SK-N-SH (cell line): ENCODE measurements around the gene GPR39. TPM values are rescaled to one million over a fixed set of nuclear protein-coding genes. Genes with fewer than 3 reads are reported as not detected.

ENCODE experiments used
- CTCF ChIA-PET: fragments of 300-600, 350-600 bp; formaldehyde crosslinking; extraction: SDS; loops from one replicate; lab custom pipeline; 2021; lab: Yijun Ruan, JAX
- POLR2A ChIA-PET: fragments of 350-600 bp; sonication (Branson Sonifier 250); formaldehyde crosslinking; extraction: SDS; loops from one replicate; lab custom pipeline; 2020; ENCODE audit warnings: antibody characterized with exemption, inconsistent platforms; lab: Yijun Ruan, JAX
- DNase-seq: peaks from one replicate; pipeline ENCODE4 v3.0.0; 2012
- H2AFZ ChIP-seq: fragments of 200-600 bp; sonication (generic); 2 replicates; pipeline ENCODE4 v1.8.1; 2016; ENCODE audit warnings: antibody characterized with exemption, mild to moderate bottlenecking, low read depth
- H3F3A ChIP-seq: fragments of 200-600 bp; sonication (generic); replicated peaks from 2 replicates; pipeline ENCODE3; 2016; ENCODE audit warnings: antibody characterized with exemption, mild to moderate bottlenecking; ENCODE audit not compliant: insufficient read depth
- H3K27ac ChIP-seq, 2 experiments: fragments of 200-500 bp in 1 of 2; fragments of 200-600 bp in 1 of 2; sonication (Bioruptor generic) in 1 of 2; sonication (generic), shearing (Covaris generic) in 1 of 2; 2 replicates each; pipeline versions ENCODE4 v1.5.1 to v1.6.1; 2014 to 2016; ENCODE audit warnings: low read depth in 2 of 2, inconsistent platforms in 1 of 2, low read length in 1 of 2, mild to moderate bottlenecking in 1 of 2, mixed read lengths in 1 of 2
- H3K27me3 ChIP-seq: fragments of 200-600 bp; sonication (generic), shearing (Covaris generic); 2 replicates; pipeline ENCODE4 v1.6.1; 2016; ENCODE audit warnings: mixed run types; ENCODE audit not compliant: insufficient read depth
- H3K36me3 ChIP-seq, 2 experiments: fragments of 200-500 bp in 1 of 2; fragments of 200-600 bp in 1 of 2; sonication (Bioruptor generic) in 1 of 2; sonication (generic) in 1 of 2; replicated peaks in 1 of 2; 2 replicates each; pipeline versions ENCODE3 to v1.5.1; 2014 to 2016; ENCODE audit warnings: low read length in 1 of 2, mild to moderate bottlenecking in 1 of 2; ENCODE audit not compliant: insufficient read depth in 2 of 2, control insufficient read depth in 1 of 2
- H3K4me1 ChIP-seq, 2 experiments: fragments of 200-500 bp in 1 of 2; fragments of 200-600 bp in 1 of 2; sonication (Bioruptor generic) in 1 of 2; sonication (generic), shearing (Covaris generic) in 1 of 2; 2 replicates each; pipeline versions ENCODE4 v1.5.1 to v1.6.1; 2014 to 2016; ENCODE audit warnings: low read depth in 1 of 2, low read length in 1 of 2, mixed run types in 1 of 2; ENCODE audit not compliant: insufficient read depth in 2 of 2, control insufficient read depth in 1 of 2
- H3K4me2 ChIP-seq: fragments of 200-600 bp; sonication (generic), shearing (Covaris generic); 2 replicates; pipeline ENCODE4 v1.6.1; 2017; ENCODE audit warnings: mixed run types
- H3K4me3 ChIP-seq, 2 experiments: fragments of 200-500 bp in 1 of 2; fragments of 200-600 bp in 1 of 2; sonication (Bioruptor generic) in 1 of 2; sonication (generic), shearing (Covaris generic) in 1 of 2; 2 replicates each; pipeline versions ENCODE4 v1.5.1 to v1.8.1; 2014 to 2016; ENCODE audit warnings: low read depth in 2 of 2, inconsistent platforms in 1 of 2, low read length in 1 of 2, mild to moderate bottlenecking in 1 of 2, mixed read lengths in 1 of 2, moderate library complexity in 1 of 2
- H3K79me2 ChIP-seq: fragments of 200-600 bp; sonication (generic); 2 replicates; pipeline ENCODE4 v1.8.1; 2017; ENCODE audit warnings: mild to moderate bottlenecking; ENCODE audit not compliant: insufficient read depth
- H3K9ac ChIP-seq: fragments of 200-600 bp; sonication (generic); 2 replicates; pipeline ENCODE4 v1.6.1; 2017; ENCODE audit warnings: mixed run types
- H3K9me2 ChIP-seq: fragments of 200-600 bp; sonication (generic); 2 replicates; pipeline ENCODE4 v1.6.1; 2017; ENCODE audit warnings: mixed run types
- H3K9me3 ChIP-seq: fragments of 200-600 bp; sonication (generic); 2 replicates; pipeline ENCODE4 v1.6.1; 2017; ENCODE audit warnings: mixed run types, mild to moderate bottlenecking, moderate library complexity
- H4K20me1 ChIP-seq: fragments of 200-600 bp; sonication (generic); 2 replicates; pipeline ENCODE4 v1.6.1; 2017; ENCODE audit warnings: mild to moderate bottlenecking, mixed run types; ENCODE audit not compliant: insufficient read depth
- CTCF ChIP-seq: fragments of 200-600 bp; sonication (generic); IDR thresholded peaks from 2 replicates; pipeline ENCODE4 v1.6.1; 2017; ENCODE audit warnings: antibody characterized with exemption, mild to moderate bottlenecking, moderate library complexity
- EP300 ChIP-seq, 2 experiments: IDR thresholded peaks; 2 replicates each; pipeline versions ENCODE4 v1.4.0 to v1.6.1; 2012; ENCODE audit warnings: borderline replicate concordance in 1 of 2, low read depth in 1 of 2, low read length in 1 of 2
- EZH2phosphoT487 ChIP-seq: fragments of 200-600 bp; sonication (generic); IDR thresholded peaks from 2 replicates; pipeline ENCODE4 v1.6.1; 2017; ENCODE audit warnings: low read depth, mixed run types, mild to moderate bottlenecking, antibody characterized with exemption, moderate library complexity, borderline replicate concordance
- FOSL2 ChIP-seq: IDR thresholded peaks from 2 replicates; pipeline ENCODE4 v1.4.0; 2012; ENCODE audit warnings: low read depth, mild to moderate bottlenecking, moderate library complexity, borderline replicate concordance
- FOXM1 ChIP-seq: IDR thresholded peaks from 2 replicates; pipeline ENCODE4 v1.4.0; 2012; ENCODE audit warnings: low read depth, mild to moderate bottlenecking
- GABPA ChIP-seq: IDR thresholded peaks from 2 replicates; pipeline ENCODE4 v1.4.0; 2012; ENCODE audit warnings: low read depth, mild to moderate bottlenecking
- GATA2 ChIP-seq: sonication (generic); formaldehyde crosslinking; IDR thresholded peaks from 2 replicates; pipeline ENCODE4 v1.5.0; 2020; ENCODE audit warnings: mild to moderate bottlenecking, missing genetic modification reagents
- IRF3 ChIP-seq: fragments of 150-350 bp; IDR thresholded peaks from 2 replicates; pipeline ENCODE4 v1.6.1; 2016; ENCODE audit warnings: mild to moderate bottlenecking, low read depth, low read length
- MEF2A ChIP-seq: IDR thresholded peaks from 2 replicates; pipeline ENCODE4 v1.4.0; 2012; ENCODE audit warnings: low read depth, borderline replicate concordance
- MXI1 ChIP-seq: IDR thresholded peaks from 2 replicates; pipeline ENCODE4 v1.6.1; 2012; ENCODE audit warnings: mild to moderate bottlenecking, low read depth, low read length, improper control_type of control experiment
- NFIC ChIP-seq: IDR thresholded peaks from 2 replicates; pipeline ENCODE4 v1.4.0; 2012; ENCODE audit warnings: borderline replicate concordance
- NRF1 ChIP-seq: IDR thresholded peaks from 2 replicates; pipeline ENCODE4 v1.6.1; 2012; ENCODE audit warnings: low read depth, mild to moderate bottlenecking, low read length
- POLR2AphosphoS5 ChIP-seq: IDR thresholded peaks from 2 replicates; pipeline ENCODE4 v1.6.1; 2012; ENCODE audit warnings: low read depth, low read length
- RAD21 ChIP-seq: IDR thresholded peaks from 2 replicates; pipeline ENCODE4 v1.6.1; 2012; ENCODE audit warnings: mild to moderate bottlenecking, low read length
- RFX5 ChIP-seq: IDR thresholded peaks from 2 replicates; pipeline ENCODE4 v1.6.1; 2012; ENCODE audit warnings: mild to moderate bottlenecking, improper control_type of control experiment, low read length
- TAF1 ChIP-seq: IDR thresholded peaks from 2 replicates; pipeline ENCODE4 v1.6.1; 2012; ENCODE audit warnings: low read depth, mild to moderate bottlenecking, low read length, moderate library complexity, borderline replicate concordance
- USF1 ChIP-seq: IDR thresholded peaks from 2 replicates; pipeline ENCODE4 v1.4.0; 2012; ENCODE audit warnings: low read depth, borderline replicate concordance
- WGBS: methylation state at CpG from one replicate; pipeline ENCODE4 v1.1.6; 2017; ENCODE audit warnings: low lambda C conversion rate; 5-methylcytosine and 5-hydroxymethylcytosine counted together
- polyA plus RNA-seq, 3 experiments: library from polyadenylated mRNA; depleted of rRNA; stranded (reverse); fragments of >200 nt; gene quantifications; 2 replicates each; pipeline ENCODE4 v1.2.3, GENCODE V29; 2012
- TF ChIP-seq, protein P1 (sequence below): IDR thresholded peaks from 2 replicates; pipeline ENCODE4 v1.4.0; 2012; ENCODE audit warnings: low read depth
- TF ChIP-seq, protein P2 (sequence below): IDR thresholded peaks from 2 replicates; pipeline ENCODE4 v1.4.0; 2012; ENCODE audit warnings: low read depth, borderline replicate concordance

The GPR39 gene
- polyA plus RNA-seq, 1 of the 3 experiments (the other 2 are of a cell fraction): 2.3 TPM

DNA sequence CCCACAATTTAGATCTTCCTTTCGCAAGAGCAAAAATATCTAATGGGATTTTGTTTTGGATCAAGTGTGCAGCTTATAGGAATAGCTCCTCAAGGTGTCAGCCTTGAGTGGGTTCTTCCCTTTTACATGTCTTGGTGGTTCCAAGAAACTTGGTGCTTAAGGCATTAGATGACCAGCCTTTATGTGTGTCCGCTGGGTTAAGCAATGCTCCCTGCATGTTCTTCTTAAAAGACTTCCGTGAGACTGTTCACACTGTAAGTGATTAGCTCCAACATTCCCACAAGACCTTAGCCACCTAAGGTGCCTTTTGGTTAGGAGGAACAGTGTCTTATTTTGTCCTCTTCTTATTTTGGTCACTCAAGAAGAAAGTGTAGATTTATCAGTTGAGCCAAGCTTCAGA, 44.3 kb upstream of the GPR39 start:
- H3K27ac ChIP-seq: no peak overlapping the region
- no peaks in the 10 kb centered on the region for H3K9me2 ChIP-seq
- H3K4me2 ChIP-seq: no peak overlapping the region
- POLR2A ChIA-PET: no interaction called here
- no peaks in the 10 kb centered on the region for H3K9me3 ChIP-seq
- H3K4me1 ChIP-seq: no peaks in the 10 kb centered on the region
- H3K36me3 ChIP-seq: no peaks in the 10 kb centered on the region
- CTCF ChIA-PET: no interaction called here
- H3F3A ChIP-seq: no peaks in the 10 kb centered on the region
- TF ChIP-seq FOXM1 (no peak), MEF2A (no peak), IRF3 (no peak), RAD21 (no peak), GABPA (no peak), TAF1 (no peak), EP300 (IDR thresholded peaks at IDR 0.05; ENCODE audit: borderline replicate concordance in 1 of 2, low read depth in 1 of 2, low read length in 1 of 2) (no peak), POLR2AphosphoS5 (no peak), RFX5 (no peak), USF1 (no peak), GATA2 (no peak)
- TF ChIP-seq, protein P1, sequence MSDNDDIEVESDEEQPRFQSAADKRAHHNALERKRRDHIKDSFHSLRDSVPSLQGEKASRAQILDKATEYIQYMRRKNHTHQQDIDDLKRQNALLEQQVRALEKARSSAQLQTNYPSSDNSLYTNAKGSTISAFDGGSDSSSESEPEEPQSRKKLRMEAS: no peak
- TF ChIP-seq, protein P2, sequence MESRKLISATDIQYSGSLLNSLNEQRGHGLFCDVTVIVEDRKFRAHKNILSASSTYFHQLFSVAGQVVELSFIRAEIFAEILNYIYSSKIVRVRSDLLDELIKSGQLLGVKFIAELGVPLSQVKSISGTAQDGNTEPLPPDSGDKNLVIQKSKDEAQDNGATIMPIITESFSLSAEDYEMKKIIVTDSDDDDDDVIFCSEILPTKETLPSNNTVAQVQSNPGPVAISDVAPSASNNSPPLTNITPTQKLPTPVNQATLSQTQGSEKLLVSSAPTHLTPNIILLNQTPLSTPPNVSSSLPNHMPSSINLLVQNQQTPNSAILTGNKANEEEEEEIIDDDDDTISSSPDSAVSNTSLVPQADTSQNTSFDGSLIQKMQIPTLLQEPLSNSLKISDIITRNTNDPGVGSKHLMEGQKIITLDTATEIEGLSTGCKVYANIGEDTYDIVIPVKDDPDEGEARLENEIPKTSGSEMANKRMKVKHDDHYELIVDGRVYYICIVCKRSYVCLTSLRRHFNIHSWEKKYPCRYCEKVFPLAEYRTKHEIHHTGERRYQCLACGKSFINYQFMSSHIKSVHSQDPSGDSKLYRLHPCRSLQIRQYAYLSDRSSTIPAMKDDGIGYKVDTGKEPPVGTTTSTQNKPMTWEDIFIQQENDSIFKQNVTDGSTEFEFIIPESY: no peak
- TF ChIP-seq, all 33 proteins: peak for 0
- no peaks in the 10 kb centered on the region for H3K79me2 ChIP-seq
- H3K9ac ChIP-seq: no peak overlapping the region
- no peak overlapping the region for H3K4me3 ChIP-seq
- 82% methylated on average over 3 of the region's 3 CpGs for WGBS
- no peaks in the 10 kb centered on the region for H4K20me1 ChIP-seq
- no peaks in the 10 kb centered on the region for H3K27me3 ChIP-seq
- no peak overlapping the region for H2AFZ ChIP-seq
- no peak for DNase-seq

GRCh38 chr2:132373391-132374135, 43.0 kb upstream of the GPR39 start:
- POLR2A ChIA-PET: no interaction called here
- Histone ChIP-seq H3K27me3 (no peaks in the 10 kb centered on the region), H3K4me1 (no peaks in the 10 kb centered on the region), H3K27ac (no peak overlapping the region), H3K36me3 (no peaks in the 10 kb centered on the region), H3K9me2 (0 out of 2 replicates have a peak, but pooled peaks cover 1% of the 10 kb centered on the region), H3K9me3 (no peaks in the 10 kb centered on the region), H3K9ac (no peak overlapping the region), H4K20me1 (no peaks in the 10 kb centered on the region), H3K4me3 (no peak overlapping the region), H3F3A (no peaks in the 10 kb centered on the region), H2AFZ (no peak overlapping the region), H3K4me2 (no peak overlapping the region), H3K79me2 (no peaks in the 10 kb centered on the region)
- CTCF ChIA-PET: no interaction called here
- no peak for DNase-seq
- WGBS: 49% methylated on average over 5 of the region's 5 CpGs
- TF ChIP-seq FOSL2 (no peak), GATA2 (no peak), NFIC (no peak), EZH2phosphoT487 (no peak), RFX5 (no peak), IRF3 (no peak), MXI1 (no peak), NRF1 (no peak), EP300 (IDR thresholded peaks at IDR 0.05; ENCODE audit: borderline replicate concordance in 1 of 2, low read depth in 1 of 2, low read length in 1 of 2) (no peak), CTCF (no peak), FOXM1 (no peak), POLR2AphosphoS5 (no peak), TAF1 (no peak)
